ENCODE results near the gene SLC29A4.
"Not testable (repeated sequence)": the region's sequence is repeated elsewhere in the genome, so short reads cannot be mapped to it uniquely, and the experiment has no call there.

The SLC29A4 gene

DNA sequence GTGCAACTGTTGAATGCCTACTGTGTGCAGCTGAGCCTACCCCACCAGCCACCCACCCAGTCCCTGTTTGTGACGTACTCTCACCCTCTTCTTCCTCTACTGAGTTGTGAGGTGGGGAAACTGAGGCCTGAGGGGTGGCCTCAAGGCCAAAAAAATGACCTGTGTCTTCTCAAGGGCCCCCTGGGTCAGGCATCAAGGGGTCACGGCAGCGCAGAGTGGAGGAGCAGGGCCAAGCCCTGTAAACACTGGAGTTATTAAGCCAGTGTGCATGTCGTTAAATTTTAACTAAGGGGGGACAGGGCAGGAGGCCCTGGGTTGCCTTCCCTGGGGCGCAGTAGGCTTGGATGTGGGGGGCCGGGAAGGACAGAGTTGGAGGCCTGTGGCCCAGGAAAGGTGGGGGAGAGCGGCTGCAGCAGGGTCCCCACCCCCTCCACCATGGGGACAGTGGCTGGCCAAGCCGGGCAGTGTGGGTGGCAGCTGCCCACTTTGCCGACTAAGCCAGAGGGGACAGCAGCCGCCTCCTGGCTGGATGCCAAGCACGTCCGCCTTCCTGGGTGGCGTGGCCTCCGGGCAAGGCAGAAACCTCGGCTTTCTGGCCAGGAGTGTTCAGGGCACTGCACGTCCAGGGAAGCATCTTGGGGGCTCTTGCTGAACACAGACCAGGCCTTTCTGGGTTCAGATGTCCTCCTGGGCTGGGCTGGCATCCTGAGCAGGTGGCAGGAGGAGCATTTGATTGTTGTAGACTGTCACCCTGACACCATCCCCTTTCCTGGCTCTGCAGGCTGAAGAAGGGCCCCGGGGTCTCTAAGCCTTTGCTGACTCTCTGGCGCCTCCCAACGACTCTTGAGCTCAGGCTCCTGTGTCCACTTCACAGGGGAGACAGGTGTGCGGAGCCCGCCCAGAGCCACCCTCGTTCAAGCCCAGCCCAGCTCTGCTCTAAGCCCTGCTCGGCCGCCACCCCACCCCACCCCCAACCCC is 1.9 kb downstream of the SLC29A4 start:
- H3K4me3 ChIP-seq, result no peak overlapping the region
- intact Hi-C loops (cut with DNase I; ENCODE audit: low total_unique reads), result no loop called here
- DNase-seq, result no peak

GRCh38 chr7:5286933-5287332 is 4.2 kb downstream of the SLC29A4 start:
- no peaks in the 10 kb centered on the region for H3K36me3 ChIP-seq
- H3K9me3 ChIP-seq, result no peaks in the 10 kb centered on the region
- no peak for TF ChIP-seq CTCF (IDR thresholded peaks at IDR 0.05)
- H3K27me3 ChIP-seq, result peaks cover 0 to 41% of the 10 kb centered on the region in 2 donors
- peaks cover 0 to 23% (median 14%) of the 10 kb centered on the region in 4 donors for H3K4me1 ChIP-seq
- H3K27ac ChIP-seq, result no peak overlapping the region
- no peak overlapping the region for H3K4me3 ChIP-seq
- DNase-seq, result no peak
- intact Hi-C loops (cut with DNase I; ENCODE audit: low total_unique reads), result no loop called here

More for the DNA sequence above, 1.9 kb downstream of the SLC29A4 start:
- no peak for TF ChIP-seq CTCF (IDR thresholded peaks at IDR 0.05)
- Histone ChIP-seq H3K36me3 (no peaks in the 10 kb centered on the region), H3K9me3 (no peaks in the 10 kb centered on the region), H3K4me1 (peaks cover 0 to 23% (median 14%) of the 10 kb centered on the region in 4 donors), H3K27me3 (peaks cover 0 to 29% of the 10 kb centered on the region in 2 donors), H3K27ac (no peak overlapping the region)

DNA sequence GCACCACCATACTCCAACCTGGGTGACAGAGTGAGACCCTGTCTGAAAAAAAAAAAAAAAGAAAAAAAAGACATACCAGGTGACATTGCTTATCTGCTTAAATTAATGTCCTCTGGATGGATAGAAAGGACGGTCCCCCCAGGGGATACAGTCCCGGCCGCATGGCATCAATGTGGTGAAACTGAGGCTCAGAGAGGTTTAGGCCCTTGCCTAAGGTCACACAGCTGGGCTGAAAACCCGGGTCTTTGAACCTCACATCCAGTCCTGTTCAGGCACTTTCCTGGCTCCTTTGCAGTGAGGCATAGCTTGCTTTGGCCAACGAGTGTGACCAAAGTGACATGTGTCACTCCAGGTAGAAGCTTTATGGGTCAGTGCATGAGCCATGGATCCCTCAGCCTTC is 4.6 kb downstream of the SLC29A4 start:
- H3K9me3 ChIP-seq; H3K4me3 ChIP-seq; H3K36me3 ChIP-seq; DNase-seq; H3K27ac ChIP-seq; intact Hi-C loops (cut with DNase I; ENCODE audit: low total_unique reads): not testable (repeated sequence)
- Histone ChIP-seq H3K27me3 (peaks cover 0 to 41% of the 10 kb centered on the region in 2 donors), H3K4me1 (peaks cover 0 to 23% (median 14%) of the 10 kb centered on the region in 4 donors)

DNA sequence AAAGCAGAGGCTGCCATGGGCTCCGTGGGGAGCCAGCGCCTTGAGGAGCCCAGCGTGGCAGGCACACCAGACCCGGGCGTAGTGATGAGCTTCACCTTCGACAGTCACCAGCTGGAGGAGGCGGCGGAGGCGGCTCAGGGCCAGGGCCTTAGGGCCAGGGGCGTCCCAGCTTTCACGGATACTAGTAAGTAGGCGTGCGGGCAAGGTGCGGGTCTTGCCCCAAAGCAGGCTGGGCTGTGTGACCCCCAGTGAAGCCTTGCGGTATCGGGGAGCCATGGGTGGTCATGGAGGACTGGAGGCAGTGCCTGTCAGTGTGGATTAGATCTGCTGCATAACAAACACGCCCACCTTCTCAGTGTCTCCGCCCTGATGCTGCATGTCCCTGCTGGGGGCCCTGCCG is 5.1 kb downstream of the SLC29A4 start:
- intact Hi-C loops (cut with DNase I; ENCODE audit: low total_unique reads), result no loop called here
- H3K9me3 ChIP-seq, result no peaks in the 10 kb centered on the region
- H3K27me3 ChIP-seq, result peaks cover 0 to 41% of the 10 kb centered on the region in 2 donors
- H3K4me1 ChIP-seq, result peaks cover 0 to 23% (median 14%) of the 10 kb centered on the region in 4 donors
- H3K4me3 ChIP-seq, result no peak overlapping the region
- no peaks in the 10 kb centered on the region for H3K36me3 ChIP-seq
- TF ChIP-seq CTCF (IDR thresholded peaks at IDR 0.05), result no peak
- H3K27ac ChIP-seq, result no peak overlapping the region
- no peak for DNase-seq

- H3K36me3 ChIP-seq; intact Hi-C loops (cut with DNase I; ENCODE audit: low total_unique reads): not testable (repeated sequence)
Measured at GRCh38 chr7:5288560-5288959, 5.8 kb downstream of the SLC29A4 start.

GRCh38 chr7:5289355-5289754 is 6.6 kb downstream of the SLC29A4 start:
- no peak for TF ChIP-seq CTCF (IDR thresholded peaks at IDR 0.05)
- H3K36me3 ChIP-seq, result no peaks in the 10 kb centered on the region
- peaks cover 0 to 9% (median 5%) of the 10 kb centered on the region in 4 donors for H3K4me1 ChIP-seq
- intact Hi-C loops (cut with DNase I; ENCODE audit: low total_unique reads), result no loop called here
- no peak for DNase-seq
- peaks cover 0 to 30% of the 10 kb centered on the region in 2 donors for H3K27me3 ChIP-seq
- no peak overlapping the region for H3K4me3 ChIP-seq
- H3K9me3 ChIP-seq, result no peaks in the 10 kb centered on the region
- no peak overlapping the region for H3K27ac ChIP-seq

More at GRCh38 chr7:5288560-5288959, 5.8 kb downstream of the SLC29A4 start:
- not testable (repeated sequence) for DNase-seq, H3K4me3 ChIP-seq, H3K27ac ChIP-seq, H3K9me3 ChIP-seq
- Histone ChIP-seq H3K27me3 (peaks cover 0 to 38% of the 10 kb centered on the region in 2 donors), H3K4me1 (peaks cover 0 to 17% (median 9%) of the 10 kb centered on the region in 4 donors)
